ENCODE results near the gene SREK1.

GRCh38 chr5:66144834-66145390 is 812 bp downstream of the SREK1 start:
- TF ChIP-seq EGR1 (IDR thresholded peaks at IDR 0.05) (no peak), TAF1 (IDR thresholded peaks at IDR 0.05; ENCODE audit: low read depth) (no peak), RAD21 (IDR thresholded peaks at IDR 0.05; ENCODE audit: low read depth) (no peak), CEBPB (IDR thresholded peaks at IDR 0.05) (no peak), CREB1 (IDR thresholded peaks at IDR 0.05; ENCODE audit: low read depth) (no peak), REST (IDR thresholded peaks at IDR 0.05; ENCODE audit: low read depth) (peak; percentile 6; the same call in 1 of the 2 replicates), MAX (IDR thresholded peaks at IDR 0.05) (no peak; the same call in 1 of the 2 replicates), EP300 (IDR thresholded peaks at IDR 0.05; ENCODE audit: borderline replicate concordance) (no peak), ZBTB7A (IDR thresholded peaks at IDR 0.05; ENCODE audit: low read depth) (no peak), YY1 (IDR thresholded peaks at IDR 0.05; ENCODE audit: low read depth) (peak; percentile 3), NFIC (IDR thresholded peaks at IDR 0.05) (no peak), FOXM1 (IDR thresholded peaks at IDR 0.05; ENCODE audit: borderline replicate concordance, low read depth) (no peak), TCF12 (IDR thresholded peaks at IDR 0.05; ENCODE audit: low read depth) (no peak), TEAD4 (IDR thresholded peaks at IDR 0.05) (no peak)

Data from Ishikawa (cell line).